Embryonic facial prominence (tissue), 1 donor: ENCODE data around the gene ANKMY2.
"Not testable (repeated sequence)": the region's sequence is repeated elsewhere in the genome, so short reads cannot be mapped to it uniquely, and the experiment has no call there.

Experiments used
- DNase-seq: peaks from one replicate; pipeline ENCODE4 v3.0.0-alpha.2; 2016; ENCODE audit errors: extremely low spot score

The ANKMY2 gene

DNA sequence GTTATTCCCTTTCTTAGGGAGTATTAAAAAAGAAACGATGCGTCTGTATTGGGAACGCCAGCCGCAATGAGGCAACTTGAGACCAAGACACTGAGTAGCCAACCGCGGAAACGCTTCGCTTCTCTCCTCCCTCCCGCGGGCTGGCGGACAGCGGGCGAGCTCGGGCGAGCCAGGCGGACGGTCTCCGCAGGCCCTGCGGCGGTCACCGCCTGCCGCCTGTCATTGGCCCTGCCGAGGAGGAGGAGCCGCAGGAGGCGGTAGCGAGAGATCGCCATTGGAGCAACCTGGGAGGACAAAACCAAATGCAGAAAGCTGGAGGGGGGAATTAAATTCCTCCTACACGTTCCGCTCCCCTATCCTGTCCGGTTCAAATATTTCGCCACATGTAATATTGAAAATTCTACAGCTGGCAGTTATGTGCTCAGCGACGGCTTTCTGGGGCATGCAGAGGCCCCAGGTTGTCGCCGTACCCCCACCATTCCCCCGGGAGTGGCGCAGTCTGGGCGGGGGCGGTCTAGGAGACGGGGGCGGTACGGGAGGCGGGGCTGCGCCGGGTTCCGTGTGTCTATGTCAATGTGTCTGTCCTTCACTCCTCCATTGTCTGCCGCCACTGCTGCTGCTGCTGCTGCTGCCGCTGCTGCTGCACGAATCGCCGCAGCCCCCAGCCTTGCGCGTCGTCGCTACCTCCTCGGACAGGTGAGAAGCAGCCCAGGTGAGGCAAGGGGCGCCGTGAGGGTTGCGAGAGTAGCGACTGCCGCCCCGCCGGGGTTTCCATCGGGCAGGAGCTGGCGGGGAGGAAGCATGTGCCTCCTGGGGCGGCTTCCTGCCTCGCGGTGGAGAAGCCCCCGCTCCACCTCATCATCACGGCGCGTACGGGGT, at the start of gene ANKMY2, which contains the start of gene BZW2:
Gene ANKMY2 (minus strand): TSS at position 162 of the 879 bp plus-strand sequence. CDS start 181 bp downstream, outside the sequence.
Gene BZW2 (plus strand): TSS at position 589 of the 879 bp plus-strand sequence. CDS start 19,263 bp downstream, outside the sequence.
- peak; percentile 91 for DNase-seq

DNA sequence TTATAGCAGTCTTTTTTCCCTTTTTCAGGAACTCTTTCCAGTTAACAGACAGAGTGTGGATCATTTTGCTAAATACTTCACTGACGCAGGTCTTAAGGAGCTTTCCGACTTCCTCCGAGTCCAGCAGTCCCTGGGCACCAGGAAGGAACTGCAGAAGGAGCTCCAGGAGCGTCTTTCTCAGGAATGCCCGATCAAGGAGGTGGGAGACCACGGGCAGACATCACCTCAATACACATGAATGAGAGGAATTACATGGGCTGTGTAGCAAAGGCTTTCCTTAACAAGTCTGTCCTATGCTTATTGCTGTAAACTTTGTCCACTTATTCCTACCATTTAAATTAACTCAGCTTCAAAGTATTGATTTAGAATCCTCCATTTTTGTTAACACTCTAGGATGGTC, 49.3 kb upstream of the ANKMY2 start:
- no peak for DNase-seq

DNA sequence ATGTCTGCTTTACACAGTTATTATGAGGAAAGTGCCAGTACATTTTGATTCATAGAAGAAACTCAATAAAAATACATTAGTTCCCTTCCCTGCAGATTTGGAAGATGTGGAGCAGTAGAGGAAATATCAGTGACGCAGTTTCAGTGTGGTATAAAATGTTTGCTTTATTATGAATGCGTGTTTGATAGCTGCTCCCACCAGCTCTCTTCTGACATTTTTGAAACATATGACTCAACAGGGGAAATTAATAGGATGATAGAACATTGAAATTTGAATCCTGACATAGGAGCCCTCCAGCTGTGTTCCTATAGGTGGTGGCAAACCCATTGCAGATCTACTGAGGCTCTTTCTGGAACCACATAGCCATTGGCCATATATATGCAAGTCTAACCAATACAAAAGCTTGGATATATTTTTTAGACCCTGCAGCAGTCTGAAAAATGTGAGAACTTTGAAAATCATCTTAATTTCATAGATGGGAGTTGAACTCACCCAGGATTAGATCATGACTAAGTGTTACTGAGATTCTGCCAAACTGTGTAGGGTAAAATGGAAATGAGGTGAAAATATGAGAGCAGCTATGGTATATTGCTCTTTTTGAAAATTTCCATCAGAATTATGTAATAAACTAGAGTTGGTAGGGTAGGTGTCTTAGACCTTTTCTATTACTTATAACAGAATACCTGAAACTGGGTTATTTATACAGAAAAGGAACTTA, 48.2 kb upstream of the ANKMY2 start:
- no peak for DNase-seq

DNA sequence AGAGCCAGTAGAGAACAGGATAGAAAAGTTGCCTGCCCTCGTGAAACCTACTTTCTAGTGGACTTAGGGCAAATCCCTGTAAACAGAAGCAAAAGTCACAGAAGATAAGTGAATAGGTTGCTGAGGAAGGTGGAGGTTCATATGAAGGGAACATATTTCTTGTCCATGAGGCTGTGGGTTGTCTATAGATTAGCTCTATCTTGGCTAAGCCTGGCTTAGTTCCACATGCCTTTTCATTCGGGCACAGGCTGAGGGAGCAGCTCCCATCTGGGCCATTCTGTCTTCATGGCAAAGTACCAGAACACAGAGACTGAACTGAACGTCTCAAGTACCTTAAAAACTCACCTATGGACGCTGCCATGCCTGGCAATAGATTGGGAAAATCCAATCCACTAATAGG, 45.7 kb upstream of the ANKMY2 start:
- no peak for DNase-seq

DNA sequence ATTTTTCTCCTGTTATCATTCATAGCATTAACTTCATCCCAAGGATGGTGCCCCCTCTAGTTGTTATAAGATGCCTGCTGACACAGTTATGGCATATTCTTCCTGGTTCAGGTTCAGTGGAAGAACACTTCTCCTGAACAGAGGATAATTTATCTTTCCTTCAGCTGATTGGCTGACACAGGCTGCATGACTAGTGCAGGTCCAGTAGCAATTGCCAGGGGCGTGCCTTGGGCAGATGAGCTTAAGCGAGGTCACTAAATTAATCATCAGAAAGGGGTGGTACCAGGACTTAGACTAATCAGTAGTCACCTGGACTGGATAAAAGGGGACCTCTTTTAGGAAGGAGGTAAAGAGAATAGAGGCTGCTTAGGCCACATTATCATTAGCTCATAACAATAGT, 42.7 kb upstream of the ANKMY2 start:
- DNase-seq = no peak

DNA sequence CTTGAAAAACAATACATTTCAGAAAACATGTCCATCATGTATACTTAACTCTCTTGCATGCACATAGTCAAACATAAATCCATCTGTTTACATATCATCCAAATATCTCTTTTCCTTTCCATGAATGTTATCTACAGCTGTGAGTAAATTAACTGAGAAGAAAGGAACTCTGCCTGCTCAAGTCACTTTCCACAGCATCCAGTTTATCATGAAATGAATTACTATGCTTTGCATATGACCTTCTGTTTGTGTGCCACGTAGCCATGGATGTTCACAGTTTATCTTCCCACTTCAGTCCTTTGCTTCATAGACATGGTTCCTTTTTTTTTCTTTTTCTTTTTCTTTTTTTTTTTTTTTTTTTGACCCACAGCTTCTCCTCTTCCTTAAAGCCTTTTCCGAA, 40.0 kb upstream of the ANKMY2 start:
- no peak for DNase-seq

DNA sequence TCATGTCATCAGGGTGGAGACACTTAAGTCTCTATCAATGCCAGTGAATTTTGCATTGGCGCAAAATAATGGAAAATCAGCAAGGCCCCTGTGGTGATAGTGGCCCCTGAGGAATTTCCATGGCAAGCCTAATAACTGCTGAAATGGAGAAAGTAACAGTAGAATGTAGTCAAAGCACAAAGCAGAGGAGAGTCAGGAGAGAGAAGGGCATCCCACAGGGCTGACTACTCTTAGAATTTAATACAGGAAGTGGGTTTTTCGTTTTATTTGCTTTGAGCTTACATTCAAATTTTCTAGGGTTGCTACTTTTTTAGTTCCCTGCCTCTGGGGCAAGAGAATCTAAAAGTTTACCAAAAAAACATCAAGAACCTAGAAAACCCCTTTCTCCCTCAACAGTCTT, 39.4 kb upstream of the ANKMY2 start:
- DNase-seq = no peak

DNA sequence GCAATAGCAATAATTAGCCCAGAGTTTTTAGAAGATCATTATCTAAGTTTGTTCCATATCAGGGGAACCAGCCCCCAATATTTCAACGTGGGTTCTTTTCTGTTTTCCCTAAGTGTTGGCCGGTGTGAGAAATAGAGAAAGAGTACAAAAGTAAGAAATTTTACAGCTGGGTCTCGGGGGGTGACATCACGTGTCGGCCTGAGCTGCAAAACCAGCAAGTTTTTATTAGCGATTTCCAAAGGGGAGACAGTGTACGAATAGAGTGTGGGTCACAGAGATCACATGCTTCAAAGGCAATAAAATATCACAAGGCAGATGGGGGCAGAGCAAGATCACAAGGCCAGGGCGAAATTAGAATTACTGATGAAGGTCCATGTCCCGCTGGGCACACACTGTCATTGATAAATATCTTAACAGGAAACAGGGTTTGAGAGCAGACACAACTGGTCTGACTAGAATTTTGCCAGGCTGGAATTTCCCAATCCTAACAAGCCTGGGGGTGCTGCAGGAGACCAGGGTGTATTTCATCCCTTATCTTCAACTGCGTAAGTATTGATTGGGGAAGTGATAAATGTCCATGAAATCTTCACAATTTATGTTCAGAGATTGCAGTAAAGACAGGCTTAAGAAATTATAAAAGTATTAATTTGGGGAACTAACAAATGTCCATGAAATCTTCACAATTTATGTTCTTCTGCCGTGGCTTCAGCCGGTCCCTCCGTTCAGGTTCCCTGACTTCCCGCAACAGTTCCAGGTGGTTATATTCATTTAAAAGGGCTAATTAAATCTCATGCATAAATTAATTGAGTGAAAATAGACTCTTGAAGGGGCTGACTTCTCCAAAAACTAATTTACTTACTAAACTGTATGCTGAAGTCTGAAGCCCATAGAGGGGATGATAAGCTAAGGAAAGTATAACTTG, 33.4 kb upstream of the ANKMY2 start:
- DNase-seq = not testable (repeated sequence)

DNA sequence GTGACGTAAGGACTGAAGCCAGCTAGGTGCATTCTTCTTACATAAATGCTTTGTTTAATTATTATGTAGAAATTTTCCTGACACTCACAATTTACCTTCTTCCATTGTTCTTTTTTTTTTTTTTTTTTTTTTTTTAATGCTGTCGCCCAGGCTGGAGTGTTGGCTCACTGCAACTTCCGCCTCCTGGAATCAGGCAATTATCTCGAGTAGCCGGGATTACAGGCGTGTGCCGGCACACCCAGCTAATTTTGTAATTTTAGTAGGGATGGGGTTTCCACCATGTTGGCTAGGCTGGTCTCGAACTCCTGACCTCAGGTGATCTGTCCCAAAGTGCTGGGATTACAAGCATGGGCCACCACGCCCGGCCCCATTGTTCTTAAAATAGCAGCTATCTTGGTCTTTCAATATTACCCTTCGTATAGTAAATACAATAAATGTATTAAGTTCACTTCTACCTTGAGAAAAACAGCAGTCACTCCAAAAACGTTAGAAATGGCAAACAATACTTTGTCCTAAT, 32.5 kb upstream of the ANKMY2 start:
- no peak for DNase-seq

DNA sequence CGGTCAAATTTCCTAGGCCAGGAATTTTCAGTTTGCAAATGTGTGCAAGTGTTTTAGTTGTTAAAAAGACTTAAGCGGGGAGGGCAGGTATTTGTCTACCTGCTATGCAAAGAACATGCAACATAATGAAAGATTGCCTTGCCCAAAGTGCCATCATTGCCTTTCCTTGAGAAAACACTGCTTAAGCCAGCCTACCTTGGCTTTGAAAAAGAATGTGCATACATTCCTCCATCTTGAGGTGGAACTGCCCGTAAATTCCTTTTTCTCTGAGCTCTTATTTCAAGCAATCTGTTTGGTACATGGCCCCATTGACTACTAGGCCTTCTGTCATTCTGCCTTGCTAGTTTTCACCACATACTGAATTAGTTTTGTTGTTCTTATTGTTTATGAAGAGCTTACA, 29.7 kb upstream of the ANKMY2 start:
- DNase-seq = no peak

DNA sequence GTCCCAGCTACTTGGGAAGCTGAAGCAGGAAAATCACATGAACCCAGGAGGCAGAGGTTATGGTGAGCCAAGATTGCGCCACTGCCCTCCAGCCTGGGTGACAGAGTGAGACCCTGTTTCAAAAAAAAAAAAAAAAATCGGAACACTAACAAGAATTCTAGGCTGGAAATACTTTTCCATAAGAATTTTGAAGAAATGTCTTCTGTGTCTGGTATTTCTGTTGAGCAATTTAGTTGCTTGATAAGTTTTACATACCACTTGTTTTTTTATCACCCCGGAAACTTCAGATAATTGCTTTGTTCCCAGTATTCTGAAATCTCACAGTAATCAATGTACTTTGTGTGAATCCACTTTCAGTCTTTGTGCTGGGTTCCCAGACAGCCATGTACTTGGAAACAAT, 26.3 kb upstream of the ANKMY2 start:
- no peak for DNase-seq

DNA sequence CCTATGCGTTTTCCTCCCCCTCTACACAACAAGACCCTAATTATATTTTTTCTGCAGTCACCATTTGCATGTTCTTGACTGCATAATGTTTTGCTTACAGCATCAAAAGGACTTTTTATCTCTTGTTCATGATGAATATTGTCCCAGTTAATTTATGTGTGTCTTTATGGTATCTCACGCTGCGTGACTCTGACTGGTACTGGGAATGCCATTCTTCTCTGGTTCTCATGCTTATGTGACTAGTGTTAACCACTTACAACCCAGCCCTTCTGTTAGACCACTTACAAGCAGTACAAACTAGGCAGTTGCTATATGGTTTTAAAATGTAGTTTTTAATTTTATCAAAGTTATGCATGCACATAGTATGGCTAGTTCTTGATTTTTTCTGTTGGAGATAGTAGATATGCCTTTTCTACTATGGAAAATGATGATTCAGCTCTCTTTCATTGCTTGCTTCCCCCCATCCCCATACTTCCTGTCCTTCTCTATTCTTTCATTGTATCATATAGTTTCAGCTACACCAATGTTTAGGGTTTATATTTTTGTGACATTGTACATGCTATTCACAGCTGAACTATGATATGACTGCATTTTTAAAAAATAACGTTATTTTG, 25.3 kb upstream of the ANKMY2 start:
- no peak for DNase-seq

DNA sequence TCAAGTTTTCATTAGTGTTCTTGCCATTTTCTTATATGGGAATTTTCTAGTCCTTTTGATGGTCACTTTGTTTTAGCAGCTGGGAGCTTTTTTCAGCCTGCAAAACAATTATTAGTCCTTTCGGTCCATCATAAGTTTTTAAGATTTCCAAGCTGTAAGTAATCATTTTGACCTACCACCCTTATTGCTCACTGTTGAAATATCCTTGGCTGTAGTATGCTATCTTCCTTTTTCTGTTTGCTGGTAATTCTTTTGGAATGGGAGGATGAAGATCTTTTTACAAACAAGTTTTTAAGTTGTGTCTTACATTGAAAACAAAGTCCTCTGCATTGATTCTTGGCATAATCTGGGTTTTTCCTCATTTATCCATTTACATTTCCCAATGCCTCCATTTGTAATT, 24.5 kb upstream of the ANKMY2 start:
- no peak for DNase-seq

DNA sequence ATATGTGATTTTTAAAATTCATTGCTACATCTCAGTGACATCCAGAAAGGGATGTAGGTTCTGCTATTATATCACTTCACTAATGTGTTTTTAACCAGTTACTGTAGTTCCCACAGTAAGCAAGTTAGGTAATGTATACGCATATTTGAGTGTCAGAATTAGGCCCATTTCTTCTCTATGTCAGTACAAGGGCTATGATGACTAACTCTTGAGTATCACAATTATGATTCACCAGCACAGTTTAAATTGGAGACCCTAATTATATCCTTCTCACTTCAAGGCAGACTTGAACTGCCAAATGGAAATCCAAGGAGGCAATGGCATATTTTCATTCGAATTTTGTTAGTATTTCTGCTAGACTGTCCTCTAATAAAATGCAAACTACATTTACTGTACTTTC, 24.0 kb upstream of the ANKMY2 start:
- DNase-seq = no peak

DNA sequence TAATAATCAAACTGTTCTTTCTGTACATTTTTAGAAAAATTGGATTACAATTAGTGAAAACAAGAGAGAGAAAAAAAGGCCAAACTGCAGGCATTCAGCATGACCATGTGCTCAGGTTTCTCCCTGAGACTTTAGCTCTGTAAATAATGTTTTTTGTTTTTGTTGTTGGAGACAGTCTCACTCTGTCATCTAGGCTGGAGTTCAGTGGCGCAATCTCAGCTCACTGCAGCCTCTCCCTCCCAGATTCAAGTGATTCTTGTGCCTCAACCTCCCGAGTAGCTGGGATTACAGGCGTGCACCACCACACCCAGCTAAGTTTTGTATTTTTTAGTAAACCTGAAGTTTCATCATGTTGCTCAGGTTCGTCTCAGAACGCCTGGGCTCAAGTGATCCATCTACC, 23.4 kb upstream of the ANKMY2 start:
- DNase-seq = no peak

DNA sequence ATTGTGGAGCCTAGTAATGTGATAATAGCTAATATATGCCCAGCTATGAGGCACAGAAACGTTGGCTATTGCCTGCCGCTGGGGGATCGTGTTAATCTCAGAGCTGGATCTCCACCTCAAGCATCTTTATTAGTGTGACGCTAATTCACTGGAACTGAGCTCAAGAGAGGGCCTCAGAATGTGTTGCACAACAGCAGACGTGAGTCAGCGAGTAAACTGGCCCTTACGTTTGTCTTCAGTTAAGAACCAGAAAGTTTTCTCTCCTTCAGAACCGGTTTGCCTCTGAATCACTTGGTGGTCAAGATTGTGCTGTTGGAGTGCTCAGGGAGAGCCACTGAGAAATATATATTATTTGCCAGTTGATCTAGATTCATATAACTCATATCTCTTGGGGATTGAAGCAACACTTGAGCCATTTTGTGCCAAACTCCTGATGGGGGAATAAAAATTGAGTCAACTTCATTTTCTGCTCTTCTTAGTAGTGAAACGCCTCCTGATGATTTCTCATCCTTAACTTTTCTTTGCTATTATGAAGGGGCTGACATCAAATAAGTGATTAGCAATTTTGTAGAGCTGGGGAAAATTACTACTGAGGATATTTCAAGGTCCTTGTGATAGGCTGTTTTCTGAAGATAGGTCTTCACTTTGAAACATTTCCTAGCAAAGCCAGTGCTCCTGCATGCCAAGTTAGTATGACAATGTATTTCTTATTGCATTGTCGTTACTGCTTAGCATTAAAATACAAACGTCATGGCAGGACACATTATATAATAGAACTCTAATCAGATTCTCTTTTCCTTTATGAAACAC, 22.7 kb upstream of the ANKMY2 start:
- DNase-seq = no peak

DNA sequence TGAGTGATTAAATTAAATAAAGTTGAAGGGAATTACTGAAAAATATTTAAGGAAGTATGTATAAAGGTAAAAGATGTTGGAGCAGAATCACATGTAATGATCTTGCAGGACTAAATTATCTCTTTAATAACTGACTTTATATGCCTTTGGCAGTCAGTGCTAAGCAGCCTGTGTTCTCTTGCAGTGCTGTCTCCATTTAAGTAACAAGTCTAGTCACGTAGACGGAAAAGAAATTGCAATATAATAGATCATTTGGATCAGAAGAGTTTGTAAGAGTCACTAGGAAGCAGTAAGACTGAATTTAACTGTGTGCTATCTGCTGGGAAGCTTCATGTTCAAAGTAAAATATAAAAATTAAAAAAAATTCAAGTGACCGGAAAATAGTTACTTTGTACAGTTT, 21.8 kb upstream of the ANKMY2 start:
- no peak for DNase-seq

DNA sequence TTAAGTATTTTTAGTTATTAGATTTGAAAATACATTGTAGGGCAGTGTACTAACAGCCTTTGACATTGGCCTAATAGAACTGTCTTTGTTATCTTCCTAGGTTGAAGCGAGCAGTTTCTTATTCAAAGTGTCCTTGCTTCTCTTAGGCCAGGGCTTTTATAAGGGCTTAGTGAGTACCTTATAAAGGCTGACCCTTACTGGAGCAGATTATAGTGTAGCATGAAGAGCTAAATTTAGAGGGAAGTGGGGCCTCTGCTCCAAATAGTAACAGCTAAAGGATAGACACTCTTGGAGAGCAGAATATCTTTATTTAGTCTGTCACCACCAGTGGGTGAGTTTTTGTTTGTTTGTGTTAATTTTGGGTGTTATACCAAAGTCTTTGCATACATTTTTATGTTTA, 16.4 kb upstream of the ANKMY2 start:
- no peak for DNase-seq

DNA sequence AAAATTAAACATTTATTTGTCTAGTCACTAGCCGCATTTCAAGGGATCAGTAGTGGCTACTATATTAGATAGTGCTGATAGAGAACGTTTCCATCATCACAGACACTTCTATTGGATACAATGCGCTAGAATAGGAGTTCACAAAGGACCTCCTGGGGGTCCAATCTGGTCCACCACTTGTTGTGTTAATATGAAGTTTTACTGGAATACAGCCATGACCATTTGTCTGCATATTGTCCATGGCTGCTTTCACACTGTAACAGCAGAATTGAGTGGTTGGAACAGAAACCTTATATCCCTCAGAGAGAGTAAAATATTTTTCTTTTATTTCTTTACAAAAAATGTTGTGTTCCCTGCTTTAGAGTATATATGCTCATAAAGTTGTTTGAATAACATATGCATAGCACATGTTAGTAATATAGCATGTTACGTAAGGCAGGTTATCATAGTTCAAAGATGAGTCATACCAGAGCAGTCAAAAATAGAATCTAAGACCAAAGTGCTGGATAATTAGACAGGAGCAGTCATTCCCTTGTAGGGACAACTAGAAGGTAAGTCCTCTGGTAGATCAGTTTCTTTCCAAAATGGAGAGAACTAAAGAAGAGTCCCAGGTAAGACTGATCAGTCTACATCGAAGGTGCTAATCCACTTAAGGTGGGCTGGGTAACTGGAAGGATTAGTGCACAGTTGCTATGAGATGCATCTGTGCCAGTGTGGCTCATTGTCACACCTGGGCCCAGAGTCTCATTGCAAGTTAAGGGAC, 15.3 kb upstream of the ANKMY2 start:
- DNase-seq = no peak
